MCF 10A (cell line): ENCODE data around the gene UBQLN2. TPM values are rescaled to one million over a fixed set of nuclear protein-coding genes. Genes with fewer than 3 reads are reported as not detected.

Source experiments
- BruUV-seq: library from RNA; stranded (reverse); fragments of 400-500 nt; replicated peaks from 2 replicates; lab custom pipeline; 2021; lab: Mats Ljungman, UMichigan
- CTCF ChIA-PET: fragments of 300-600 bp; sonication (Branson Sonifier 250); formaldehyde crosslinking; extraction: SDS; loops from one replicate; lab custom pipeline; 2021; ENCODE audit warnings: antibody characterized with exemption, inconsistent platforms; lab: Yijun Ruan, JAX
- POLR2A ChIA-PET: fragments of 300-600, 350-650 bp; sonication (Branson Sonifier 250); formaldehyde crosslinking; extraction: SDS; loops from one replicate; lab custom pipeline; 2020; ENCODE audit warnings: antibody characterized with exemption, inconsistent platforms; lab: Yijun Ruan, JAX
- DNase-seq: peaks from one replicate; pipeline ENCODE4 v3.0.0-alpha.2; 2018; ENCODE audit not compliant: unreplicated experiment
- H3K27ac Mint-ChIP-seq: one replicate; pipeline ENCODE4 v1.8.0; 2022; ENCODE audit warnings: mild to moderate bottlenecking, low read depth, mixed read lengths; ENCODE audit not compliant: unreplicated experiment
- H3K27me3 Mint-ChIP-seq: one replicate; pipeline ENCODE4 v1.8.0; 2022; ENCODE audit warnings: mixed read lengths; ENCODE audit not compliant: insufficient read depth, unreplicated experiment
- H3K36me3 Mint-ChIP-seq: one replicate; pipeline ENCODE4 v1.8.0; 2022; ENCODE audit warnings: mild to moderate bottlenecking, moderate library complexity, mixed read lengths; ENCODE audit not compliant: insufficient read depth, unreplicated experiment
- H3K4me1 Mint-ChIP-seq: one replicate; pipeline ENCODE4 v1.8.0; 2022; ENCODE audit warnings: mixed read lengths; ENCODE audit not compliant: insufficient read depth, unreplicated experiment
- H3K4me3 Mint-ChIP-seq: one replicate; pipeline ENCODE4 v1.8.0; 2022; ENCODE audit warnings: mild to moderate bottlenecking, moderate library complexity, mixed read lengths; ENCODE audit not compliant: unreplicated experiment
- H3K9me3 Mint-ChIP-seq: one replicate; pipeline ENCODE4 v1.8.0; 2022; ENCODE audit warnings: mixed read lengths; ENCODE audit not compliant: unreplicated experiment
- intact Hi-C: fragments of 100-400 bp; cut with micrococcal nuclease; formaldehyde crosslinking; loops from 2 replicates; pipeline ENCODE4 v1.14.1; 2022
- total RNA-seq: library from RNA; stranded (reverse); gene quantifications from 2 replicates; pipeline ENCODE4 v1.2.3, GENCODE V29; 2022
- TF ChIP-seq, protein P1 (sequence below): fragments of 200-600 bp; IDR thresholded peaks from one replicate; pipeline ENCODE4 v1.8.0; 2022; ENCODE audit warnings: antibody characterized with exemption, mild to moderate bottlenecking; ENCODE audit not compliant: unreplicated experiment

UBQLN2 gene
- total RNA-seq, 1 experiment from 2014 or later, result 18.0 TPM

DNA sequence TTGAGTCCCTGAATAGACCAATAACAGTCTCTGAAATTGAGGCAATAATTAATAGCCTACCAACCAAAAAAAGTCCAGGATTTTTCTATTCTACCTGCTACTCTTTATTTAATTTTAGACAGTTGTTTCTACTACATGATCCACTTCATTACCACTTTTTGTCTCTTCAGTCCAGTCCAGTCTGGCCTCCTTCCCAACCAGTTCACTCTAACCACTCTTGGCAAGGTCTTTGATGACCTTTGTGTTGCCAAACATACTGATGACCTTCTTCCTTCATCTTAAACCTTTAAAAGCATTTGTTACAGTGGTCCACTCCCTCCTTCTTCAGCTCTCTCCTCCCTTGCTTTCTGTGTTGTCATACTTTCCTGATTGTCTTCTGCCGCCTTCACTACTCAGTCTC is 12.8 kb upstream of the UBQLN2 start:
- TF ChIP-seq, protein P1, sequence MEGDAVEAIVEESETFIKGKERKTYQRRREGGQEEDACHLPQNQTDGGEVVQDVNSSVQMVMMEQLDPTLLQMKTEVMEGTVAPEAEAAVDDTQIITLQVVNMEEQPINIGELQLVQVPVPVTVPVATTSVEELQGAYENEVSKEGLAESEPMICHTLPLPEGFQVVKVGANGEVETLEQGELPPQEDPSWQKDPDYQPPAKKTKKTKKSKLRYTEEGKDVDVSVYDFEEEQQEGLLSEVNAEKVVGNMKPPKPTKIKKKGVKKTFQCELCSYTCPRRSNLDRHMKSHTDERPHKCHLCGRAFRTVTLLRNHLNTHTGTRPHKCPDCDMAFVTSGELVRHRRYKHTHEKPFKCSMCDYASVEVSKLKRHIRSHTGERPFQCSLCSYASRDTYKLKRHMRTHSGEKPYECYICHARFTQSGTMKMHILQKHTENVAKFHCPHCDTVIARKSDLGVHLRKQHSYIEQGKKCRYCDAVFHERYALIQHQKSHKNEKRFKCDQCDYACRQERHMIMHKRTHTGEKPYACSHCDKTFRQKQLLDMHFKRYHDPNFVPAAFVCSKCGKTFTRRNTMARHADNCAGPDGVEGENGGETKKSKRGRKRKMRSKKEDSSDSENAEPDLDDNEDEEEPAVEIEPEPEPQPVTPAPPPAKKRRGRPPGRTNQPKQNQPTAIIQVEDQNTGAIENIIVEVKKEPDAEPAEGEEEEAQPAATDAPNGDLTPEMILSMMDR, result no peak
- no peak overlapping the region for H3K4me3 Mint-ChIP-seq
- peaks cover 17% of the 10 kb centered on the region for H3K9me3 Mint-ChIP-seq
- BruUV-seq, result no TSS peak
- POLR2A ChIA-PET, result no interaction called here
- peaks cover 53% of the 10 kb centered on the region for H3K27me3 Mint-ChIP-seq
- H3K4me1 Mint-ChIP-seq, result no peaks in the 10 kb centered on the region
- CTCF ChIA-PET, result no interaction called here
- no peak overlapping the region for H3K27ac Mint-ChIP-seq
- no peak for DNase-seq
- intact Hi-C loops, result no loop called here
- no peaks in the 10 kb centered on the region for H3K36me3 Mint-ChIP-seq

DNA sequence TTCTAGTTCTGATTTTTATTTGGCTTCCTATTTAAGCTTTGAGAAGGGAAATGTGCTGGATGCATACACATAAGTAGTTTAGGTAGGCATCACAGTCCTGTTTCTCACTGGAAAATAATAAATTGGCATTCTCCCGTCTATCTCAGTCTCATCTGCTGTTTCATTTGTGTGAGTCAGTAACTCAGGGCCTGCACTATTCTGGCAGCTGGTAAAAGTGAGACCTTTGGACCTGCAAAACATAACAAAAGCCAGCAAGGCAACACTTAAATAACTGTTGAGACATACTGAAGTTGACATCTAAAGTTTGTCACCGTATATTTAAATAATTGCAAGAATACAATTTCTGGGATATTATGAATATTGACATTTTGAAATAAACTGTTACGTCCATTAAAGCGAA is 8.6 kb upstream of the UBQLN2 start:
- TF ChIP-seq, protein P1, result no peak
- Mint-ChIP-seq H3K4me1 (no peaks in the 10 kb centered on the region), H3K36me3 (no peaks in the 10 kb centered on the region), H3K4me3 (no peak overlapping the region), H3K27me3 (peaks cover 71% of the 10 kb centered on the region), H3K27ac (no peak overlapping the region), H3K9me3 (no peaks in the 10 kb centered on the region)
- intact Hi-C loops, result no loop called here
- no TSS peak for BruUV-seq
- POLR2A ChIA-PET, result interaction anchor here (2.3 kb wide), 1 partner anchor 9 kb away, joined by 5 read pairs; the partner anchor contains the start of gene UBQLN2
- CTCF ChIA-PET, result no interaction called here
- no peak for DNase-seq

DNA sequence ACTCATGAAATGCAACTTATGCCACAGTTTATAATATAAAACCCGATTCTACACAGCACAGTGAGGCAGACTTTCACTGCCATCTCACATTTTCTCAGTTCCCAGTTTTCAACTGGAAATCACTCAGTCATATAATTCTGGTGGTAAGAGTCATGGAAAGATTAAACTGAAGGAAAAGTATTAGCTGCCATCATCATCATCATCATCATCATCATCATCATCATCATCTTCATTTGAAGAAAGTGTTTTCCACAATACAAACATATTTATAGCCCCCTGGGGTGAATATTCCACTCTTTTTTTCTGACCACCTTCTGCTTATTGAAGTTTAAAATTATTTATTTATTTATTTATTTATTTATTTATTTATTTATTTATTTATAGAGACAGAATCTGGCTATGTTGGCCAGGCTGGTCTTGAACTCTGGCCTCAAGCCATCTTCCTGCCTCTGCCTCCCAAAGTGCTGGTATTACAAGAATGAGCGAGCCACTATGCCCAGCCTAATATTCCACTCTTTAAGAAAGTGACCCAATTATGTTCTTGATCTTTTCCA is 6.0 kb upstream of the UBQLN2 start:
- POLR2A ChIA-PET, result no interaction called here
- peaks cover 55% of the 10 kb centered on the region for H3K27me3 Mint-ChIP-seq
- no peak for DNase-seq
- no peak overlapping the region for H3K27ac Mint-ChIP-seq
- H3K36me3 Mint-ChIP-seq, result no peaks in the 10 kb centered on the region
- TF ChIP-seq, protein P1, result no peak
- CTCF ChIA-PET, result interaction anchor here (1.0 kb wide), 1 partner anchor 176 kb away, joined by 3 read pairs; no protein-coding TSS in a partner anchor
- H3K4me1 Mint-ChIP-seq, result no peaks in the 10 kb centered on the region
- H3K4me3 Mint-ChIP-seq, result no peak overlapping the region
- intact Hi-C loops, result no loop called here
- no peaks in the 10 kb centered on the region for H3K9me3 Mint-ChIP-seq
- no TSS peak for BruUV-seq

DNA sequence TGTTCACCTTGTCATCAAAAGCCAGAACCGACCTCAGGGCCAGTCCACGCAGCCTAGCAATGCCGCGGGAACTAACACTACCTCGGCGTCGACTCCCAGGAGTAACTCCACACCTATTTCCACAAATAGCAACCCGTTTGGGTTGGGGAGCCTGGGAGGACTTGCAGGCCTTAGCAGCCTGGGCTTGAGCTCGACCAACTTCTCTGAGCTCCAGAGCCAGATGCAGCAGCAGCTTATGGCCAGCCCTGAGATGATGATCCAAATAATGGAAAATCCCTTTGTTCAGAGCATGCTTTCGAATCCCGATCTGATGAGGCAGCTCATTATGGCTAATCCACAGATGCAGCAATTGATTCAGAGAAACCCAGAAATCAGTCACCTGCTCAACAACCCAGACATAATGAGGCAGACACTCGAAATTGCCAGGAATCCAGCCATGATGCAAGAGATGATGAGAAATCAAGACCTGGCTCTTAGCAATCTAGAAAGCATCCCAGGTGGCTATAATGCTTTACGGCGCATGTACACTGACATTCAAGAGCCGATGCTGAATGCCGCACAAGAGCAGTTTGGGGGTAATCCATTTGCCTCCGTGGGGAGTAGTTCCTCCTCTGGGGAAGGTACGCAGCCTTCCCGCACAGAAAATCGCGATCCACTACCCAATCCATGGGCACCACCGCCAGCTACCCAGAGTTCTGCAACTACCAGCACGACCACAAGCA is 898 bp downstream of the UBQLN2 start:
- Mint-ChIP-seq H3K27ac (peak overlapping the region; percentile 67), H3K4me3 (peak overlapping the region; percentile 72), H3K36me3 (peaks cover 7% of the 10 kb centered on the region), H3K4me1 (no peaks in the 10 kb centered on the region), H3K27me3 (peaks cover 5% of the 10 kb centered on the region), H3K9me3 (no peaks in the 10 kb centered on the region)
- TF ChIP-seq, protein P1, result no peak
- peak; percentile 58 for DNase-seq
- BruUV-seq, result TSS peak; percentile 33
- intact Hi-C loops, result loop anchor here (2.0 to 10.0 kb wide), 2 partner anchors 162 to 280 kb away; no protein-coding TSS in a partner anchor
- POLR2A ChIA-PET, result interaction anchor here (0.8 to 2.7 kb wide), 9 partner anchors 9 to 336 kb away, joined by 3 to 15 read pairs (median 5); partner anchors contain the start of gene NBDY
- CTCF ChIA-PET, result interaction anchor here (1.0 to 1.7 kb wide), 3 partner anchors 12 to 170 kb away, joined by 3 to 6 read pairs (median 5); no protein-coding TSS in a partner anchor
